WTC11 (cell line): Measurements from ENCODE around the gene TMEM31.

ENCODE experiments used
- AR ChIP-seq: fragments of 250-450 bp; sonication (Bioruptor Pico); IDR thresholded peaks from 2 replicates; pipeline ENCODE4 v1.9.0; 2021; ENCODE audit warnings: mild to moderate bottlenecking
- ATF2 ChIP-seq: sonication (generic); formaldehyde crosslinking; IDR thresholded peaks from 2 replicates; pipeline ENCODE4 v1.8.1; 2022; ENCODE audit warnings: low read depth, missing genetic modification reagents, borderline replicate concordance
- CBFB ChIP-seq: sonication (generic); formaldehyde crosslinking; IDR thresholded peaks from 2 replicates; pipeline ENCODE4 v1.8.1; 2022; ENCODE audit warnings: mild to moderate bottlenecking, low read depth, missing genetic modification reagents
- CTCF ChIP-seq: fragments of 200-600 bp; IDR thresholded peaks from 2 replicates; pipeline ENCODE4 v1.8.0; 2022; ENCODE audit warnings: antibody characterized with exemption
- E2F4 ChIP-seq: sonication (generic); formaldehyde crosslinking; IDR thresholded peaks from 2 replicates; pipeline ENCODE4 v1.8.1; 2022; ENCODE audit warnings: low read depth, mild to moderate bottlenecking, moderate library complexity, missing genetic modification reagents, borderline replicate concordance
- ELF4 ChIP-seq: sonication (generic); formaldehyde crosslinking; IDR thresholded peaks from 2 replicates; pipeline ENCODE4 v1.8.1; 2022; ENCODE audit warnings: low read depth, mild to moderate bottlenecking, moderate library complexity, missing genetic modification reagents
- EMX1 ChIP-seq: fragments of 250-450 bp; sonication (Bioruptor Pico); IDR thresholded peaks from 2 replicates; pipeline ENCODE4 v1.8.0; 2021; ENCODE audit warnings: mild to moderate bottlenecking
- PREB ChIP-seq: sonication (generic); formaldehyde crosslinking; IDR thresholded peaks from 2 replicates; pipeline ENCODE4 v1.8.1; 2022; ENCODE audit warnings: mild to moderate bottlenecking, missing genetic modification reagents, moderate library complexity, borderline replicate concordance
- USF1 ChIP-seq: sonication (generic); formaldehyde crosslinking; IDR thresholded peaks from 2 replicates; pipeline ENCODE4 v1.8.0; 2022; ENCODE audit warnings: mild to moderate bottlenecking, missing genetic modification reagents
- USF2 ChIP-seq: sonication (generic); formaldehyde crosslinking; IDR thresholded peaks from 2 replicates; pipeline ENCODE4 v1.8.1; 2023; ENCODE audit warnings: mild to moderate bottlenecking, missing genetic modification reagents, moderate library complexity
- ZNF281 ChIP-seq: sonication (generic); formaldehyde crosslinking; IDR thresholded peaks from 2 replicates; pipeline ENCODE4 v1.8.0; 2023; ENCODE audit warnings: mild to moderate bottlenecking, missing genetic modification reagents
- ZNF396 ChIP-seq: fragments of 250-450 bp; sonication (Bioruptor Pico); IDR thresholded peaks from 2 replicates; pipeline ENCODE4 v1.8.0; 2021; ENCODE audit warnings: mild to moderate bottlenecking, moderate library complexity, borderline replicate concordance
- ZNF532 ChIP-seq: fragments of 250-450 bp; sonication (Bioruptor Pico); IDR thresholded peaks from 2 replicates; pipeline ENCODE4 v1.9.0; 2021; ENCODE audit warnings: mild to moderate bottlenecking, borderline replicate concordance
- ZSCAN18 ChIP-seq: fragments of 250-450 bp; sonication (Bioruptor Pico); IDR thresholded peaks from 2 replicates; pipeline ENCODE4 v2.1.2; 2022; ENCODE audit warnings: mild to moderate bottlenecking, moderate library complexity

GRCh38 chrX:103730796-103731493 lies 20.2 kb downstream of the TMEM31 start:
- TF ChIP-seq CTCF (no peak), ZSCAN18 (no peak), ELF4 (CRISPR knock-in tag) (no peak), ZNF281 (CRISPR knock-in tag) (no peak), E2F4 (CRISPR knock-in tag) (no peak), CBFB (CRISPR knock-in tag) (no peak), PREB (no peak), USF1 (CRISPR knock-in tag) (no peak), EMX1 (CRISPR knock-in tag) (no peak), ZNF532 (CRISPR knock-in tag) (no peak), ZNF396 (CRISPR knock-in tag) (no peak), USF2 (CRISPR knock-in tag) (no peak), ATF2 (CRISPR knock-in tag) (no peak), AR (no peak)
